Activated CD8-positive, alpha-beta memory T cell treated with anti-CD3 and anti-CD28 coated beads for 36 hours (primary cell): ENCODE data around the gene DTX2. TPM values are rescaled to one million over a fixed set of nuclear protein-coding genes. Genes with fewer than 3 reads are reported as not detected.
"Not testable (repeated sequence)": the region's sequence is repeated elsewhere in the genome, so short reads cannot be mapped to it uniquely, and the experiment has no call there.

Experiments used
- CTCF ChIA-PET: fragments of 350-600 bp; sonication (Branson Sonifier 250); formaldehyde crosslinking; loops from one replicate; lab custom pipeline; 2021; ENCODE audit warnings: antibody characterized with exemption; lab: Charles Lee
- POLR2A ChIA-PET: fragments of 350-600 bp; sonication (Branson Sonifier 250); formaldehyde crosslinking; loops from one replicate; lab custom pipeline; 2021; ENCODE audit warnings: antibody characterized with exemption; lab: Charles Lee
- total RNA-seq, 2 experiments: library from RNA; stranded (reverse); gene quantifications; one replicate each; pipeline ENCODE4 v1.2.3, GENCODE V29; 2021

The DTX2 gene
- total RNA-seq, 2 experiments from 2014 or later = 17.1 to 21.9 TPM

DNA sequence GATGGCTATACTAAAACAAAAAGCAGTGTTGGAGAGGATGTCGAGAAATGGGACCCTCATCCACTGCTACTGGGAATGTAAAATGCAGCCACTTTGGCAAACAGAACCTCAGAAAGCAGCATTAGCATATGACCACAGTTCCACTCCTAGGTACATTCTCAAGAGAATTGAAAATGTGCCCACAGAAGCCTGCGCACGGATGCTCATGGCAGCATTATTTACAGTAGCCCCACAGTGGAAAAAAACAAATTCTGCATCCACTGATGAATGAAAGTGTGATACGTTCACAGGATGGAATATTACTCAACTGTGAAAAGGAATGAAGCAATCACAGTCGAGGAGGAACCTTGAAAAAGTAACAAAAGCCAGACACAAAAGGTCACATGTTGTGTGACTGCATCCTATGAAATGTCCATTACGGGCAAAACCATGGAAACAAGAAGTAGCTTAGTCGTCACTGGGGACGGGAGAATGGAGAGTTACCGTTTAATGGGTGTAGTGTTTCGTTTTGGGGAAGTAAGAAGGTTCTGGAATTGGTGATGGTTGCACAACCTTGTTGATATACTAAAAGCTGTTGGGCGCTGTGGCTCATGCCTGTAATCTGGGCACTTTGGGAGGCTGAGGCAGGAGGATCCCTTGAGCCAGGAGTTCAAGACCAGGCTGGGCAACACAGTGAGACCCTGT is 46.4 kb downstream of the DTX2 start:
- CTCF ChIA-PET = no interaction called here
- POLR2A ChIA-PET = no interaction called here

DNA sequence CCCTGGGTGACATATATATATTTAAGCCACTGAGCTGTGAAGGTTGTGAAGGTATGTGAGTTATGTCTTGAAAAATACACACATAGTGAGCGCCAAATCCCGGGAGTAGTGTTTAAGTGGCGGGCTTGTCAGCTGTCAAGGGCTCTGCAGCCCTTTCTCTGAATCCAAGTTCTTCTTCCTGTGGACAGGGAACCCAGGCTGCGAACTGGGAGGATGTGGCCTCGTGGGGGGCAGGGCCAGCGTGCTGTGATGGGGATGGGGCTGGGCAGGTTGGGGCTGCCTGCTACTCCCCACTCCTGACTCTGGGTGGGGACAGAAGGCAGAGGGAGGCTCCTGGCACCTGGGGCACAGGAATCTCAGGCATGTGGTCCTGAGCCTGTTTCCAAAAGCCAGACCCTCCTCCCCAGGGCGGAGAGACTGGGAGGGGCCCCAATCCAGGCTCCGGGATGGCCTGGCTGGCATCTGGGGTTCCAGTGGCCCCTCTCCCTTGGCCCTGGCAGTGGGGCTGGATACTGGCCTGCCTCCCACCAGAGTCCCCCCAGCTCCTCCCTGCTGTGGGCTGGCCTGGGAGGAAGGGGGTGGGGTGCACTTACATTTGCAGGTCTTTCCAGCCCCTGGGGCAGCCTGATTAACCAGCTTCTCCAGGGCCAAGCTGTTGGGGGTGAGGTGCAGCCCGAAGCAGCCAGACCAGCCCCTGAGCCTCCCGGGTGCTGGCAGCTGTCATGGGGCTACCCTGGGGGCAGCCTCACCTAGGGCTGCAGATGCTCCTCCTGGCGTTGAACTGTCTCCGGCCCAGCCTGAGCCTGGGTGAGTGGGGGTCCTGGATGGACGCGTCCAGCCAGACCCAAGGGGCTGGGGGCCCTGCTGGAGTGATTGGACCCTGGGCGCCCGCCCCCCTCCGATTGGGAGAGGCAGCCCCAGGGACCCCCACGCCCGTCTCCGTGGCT is 48.7 kb downstream of the DTX2 start, which contains the start of gene UPK3B:
TSS of gene UPK3B (plus strand) at position 622 of the 947 bp plus-strand sequence. CDS start at position 723, 101 bp downstream.
- POLR2A ChIA-PET = no interaction called here
- CTCF ChIA-PET = no interaction called here

DNA sequence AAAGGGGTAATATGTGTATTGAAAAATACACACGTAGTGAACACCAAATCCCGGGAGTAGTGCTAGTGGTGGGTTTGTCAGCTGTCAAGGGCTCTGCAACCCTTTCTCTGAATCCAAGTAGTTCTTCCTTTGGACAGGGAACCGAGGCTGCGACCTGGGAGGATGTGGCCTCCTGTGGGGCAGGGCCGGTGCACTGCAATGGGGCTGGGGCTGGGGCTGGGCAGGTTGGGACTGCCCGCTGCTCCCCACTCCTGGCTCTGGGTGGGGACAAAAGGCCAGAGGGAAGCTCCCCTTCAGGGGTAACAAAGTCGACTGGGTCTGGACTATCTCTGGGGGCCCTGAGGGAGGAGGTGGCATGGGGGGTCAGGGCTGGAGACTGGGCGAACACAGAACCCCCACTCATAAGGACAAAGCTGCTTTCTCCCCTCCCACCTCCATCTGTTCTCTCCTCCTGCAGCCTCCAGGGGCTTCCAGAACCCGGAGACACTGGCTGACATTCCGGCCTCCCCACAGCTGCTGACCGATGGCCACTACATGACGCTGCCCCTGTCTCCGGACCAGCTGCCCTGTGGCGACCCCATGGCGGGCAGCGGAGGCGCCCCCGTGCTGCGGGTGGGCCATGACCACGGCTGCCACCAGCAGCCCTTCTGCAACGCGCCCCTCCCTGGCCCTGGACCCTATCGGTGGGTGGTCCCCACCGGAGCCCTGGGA is 49.8 kb downstream of the DTX2 start:
- CTCF ChIA-PET, POLR2A ChIA-PET: not testable (repeated sequence)

DNA sequence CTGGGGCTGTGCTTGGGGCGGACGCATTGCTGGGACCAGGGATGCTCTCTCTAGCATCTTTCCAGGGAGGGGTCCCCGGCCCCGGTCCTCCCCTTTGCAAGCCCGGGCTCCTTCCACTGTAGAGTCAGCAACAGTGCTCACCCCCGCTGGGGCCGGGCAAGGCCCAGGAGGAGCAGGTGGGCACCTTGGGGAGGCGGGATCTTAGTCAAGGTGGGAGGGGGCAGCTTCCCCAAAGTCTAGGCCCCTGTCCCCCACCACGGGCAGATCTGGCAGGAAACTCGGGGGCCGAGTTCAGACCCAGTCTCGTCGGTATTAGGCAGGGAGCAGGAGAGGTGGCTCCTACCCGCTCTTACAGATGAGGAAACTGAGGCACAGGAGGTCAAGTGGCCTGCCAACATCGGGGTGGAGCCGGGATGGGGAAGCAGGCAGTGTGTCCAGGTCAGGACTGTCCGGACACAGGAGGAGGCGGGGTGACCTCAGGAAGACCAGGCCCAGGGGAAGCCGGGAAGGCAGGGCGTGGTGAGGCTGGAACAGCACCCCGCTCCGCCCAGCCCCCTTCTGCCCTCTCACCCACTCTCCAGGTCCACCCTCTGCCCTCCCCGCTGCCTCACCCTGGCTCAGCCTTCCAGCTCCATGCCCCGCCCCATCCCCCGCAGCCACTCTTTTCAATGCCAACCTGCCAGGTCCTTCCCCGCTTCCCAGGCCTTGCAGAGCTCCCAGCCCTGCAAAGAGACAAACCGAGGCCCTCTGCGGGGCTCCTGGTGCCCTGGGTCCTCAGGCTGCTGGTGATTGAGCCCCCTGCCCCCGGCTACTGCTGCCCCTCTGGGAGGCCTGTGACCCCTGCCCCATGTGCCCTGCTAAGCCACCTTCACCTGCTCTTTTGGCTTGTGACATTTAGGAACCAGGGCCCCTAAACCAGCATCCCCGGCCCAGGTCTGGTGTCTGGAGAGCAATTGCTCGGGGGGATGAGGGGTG is 50.7 kb downstream of the DTX2 start:
- CTCF ChIA-PET, POLR2A ChIA-PET: not testable (repeated sequence)

DNA sequence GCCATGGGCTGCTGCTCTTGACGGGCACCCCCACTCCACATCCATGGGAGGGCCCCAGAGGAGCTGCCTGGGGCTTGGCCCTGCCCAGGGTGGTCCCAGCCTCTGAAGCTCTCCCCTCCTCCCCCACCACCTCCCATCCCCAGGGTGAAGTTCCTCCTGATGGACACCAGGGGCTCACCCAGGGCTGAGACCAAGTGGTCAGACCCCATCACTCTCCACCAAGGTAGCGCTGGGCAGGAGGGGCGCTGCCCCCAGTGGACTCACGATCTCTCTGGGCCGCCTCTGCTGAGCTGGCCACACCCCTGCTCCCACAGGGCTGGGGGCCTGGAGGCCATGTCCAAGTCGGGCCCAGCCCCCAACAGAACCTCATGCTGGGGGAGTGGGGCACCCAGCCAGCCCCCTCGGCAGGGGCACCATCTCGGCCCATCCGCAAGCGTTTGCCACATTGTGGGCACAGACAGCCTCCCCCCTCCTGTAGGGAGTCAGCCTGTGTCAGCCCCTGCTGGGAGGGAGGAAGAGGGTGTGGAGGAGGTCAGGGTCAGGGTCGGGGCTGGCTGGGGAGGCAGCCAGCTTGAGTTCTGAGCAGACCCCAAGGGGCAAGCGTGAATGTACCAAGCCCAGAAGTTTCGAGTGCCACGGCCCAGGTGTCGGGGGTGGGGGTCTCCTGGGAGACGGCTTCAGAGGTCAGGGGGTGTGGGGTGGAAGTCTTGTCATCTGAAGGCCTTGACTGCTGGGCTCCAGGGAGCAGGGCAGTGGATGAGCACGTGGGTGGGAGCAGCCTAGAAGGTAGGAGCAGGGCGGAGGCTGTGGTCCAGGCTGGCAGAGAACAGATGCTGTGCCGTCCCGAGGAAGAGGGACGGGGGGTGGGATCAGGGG is 51.7 kb downstream of the DTX2 start:
- POLR2A ChIA-PET = no interaction called here
- CTCF ChIA-PET = no interaction called here

DNA sequence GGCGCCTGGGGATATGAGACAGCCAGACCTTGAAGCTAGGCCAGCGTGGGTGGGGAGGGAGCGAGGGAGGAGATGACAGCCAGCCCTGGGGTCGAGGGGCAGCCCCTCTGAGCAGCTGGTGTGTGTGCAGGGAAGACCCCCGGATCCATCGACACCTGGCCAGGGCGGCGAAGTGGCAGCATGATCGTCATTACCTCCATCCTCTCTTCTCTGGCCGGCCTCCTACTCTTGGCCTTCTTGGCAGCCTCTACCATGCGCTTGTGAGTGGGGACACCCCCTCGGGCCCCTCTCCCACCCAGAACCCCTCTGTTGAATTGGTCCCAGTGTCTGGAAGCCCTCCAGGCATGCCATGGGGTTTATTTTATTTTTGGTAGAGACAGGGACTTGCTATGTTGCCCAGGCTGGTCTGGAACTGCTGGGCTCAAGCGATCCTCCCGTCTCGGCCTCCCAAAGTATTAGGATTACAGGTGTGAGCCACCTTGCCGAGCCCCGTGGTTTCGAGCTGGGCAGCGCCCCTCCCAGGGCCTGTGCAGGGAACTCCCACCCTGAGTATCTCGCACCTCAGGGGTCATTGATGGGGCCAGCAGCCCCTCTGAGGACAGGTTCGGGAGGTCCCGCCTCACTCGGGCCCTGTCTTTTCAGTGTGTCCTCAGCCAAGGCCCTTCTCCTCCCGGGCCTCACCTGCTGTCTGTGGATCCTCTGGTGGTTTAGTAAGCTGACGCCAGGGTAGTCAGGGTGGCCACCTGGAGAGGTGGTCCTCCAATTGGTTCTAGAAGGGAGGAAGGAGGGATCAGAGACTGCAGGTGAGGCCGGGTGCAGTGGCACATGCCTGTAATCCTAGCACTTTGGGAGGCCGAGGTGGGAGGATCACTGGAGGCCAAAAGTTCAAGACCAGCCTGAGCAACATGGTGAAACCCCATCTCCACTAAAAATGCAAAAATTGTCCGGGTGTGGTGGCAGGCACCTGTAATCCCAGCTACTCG is 52.6 kb downstream of the DTX2 start:
- CTCF ChIA-PET = no interaction called here
- POLR2A ChIA-PET = no interaction called here

DNA sequence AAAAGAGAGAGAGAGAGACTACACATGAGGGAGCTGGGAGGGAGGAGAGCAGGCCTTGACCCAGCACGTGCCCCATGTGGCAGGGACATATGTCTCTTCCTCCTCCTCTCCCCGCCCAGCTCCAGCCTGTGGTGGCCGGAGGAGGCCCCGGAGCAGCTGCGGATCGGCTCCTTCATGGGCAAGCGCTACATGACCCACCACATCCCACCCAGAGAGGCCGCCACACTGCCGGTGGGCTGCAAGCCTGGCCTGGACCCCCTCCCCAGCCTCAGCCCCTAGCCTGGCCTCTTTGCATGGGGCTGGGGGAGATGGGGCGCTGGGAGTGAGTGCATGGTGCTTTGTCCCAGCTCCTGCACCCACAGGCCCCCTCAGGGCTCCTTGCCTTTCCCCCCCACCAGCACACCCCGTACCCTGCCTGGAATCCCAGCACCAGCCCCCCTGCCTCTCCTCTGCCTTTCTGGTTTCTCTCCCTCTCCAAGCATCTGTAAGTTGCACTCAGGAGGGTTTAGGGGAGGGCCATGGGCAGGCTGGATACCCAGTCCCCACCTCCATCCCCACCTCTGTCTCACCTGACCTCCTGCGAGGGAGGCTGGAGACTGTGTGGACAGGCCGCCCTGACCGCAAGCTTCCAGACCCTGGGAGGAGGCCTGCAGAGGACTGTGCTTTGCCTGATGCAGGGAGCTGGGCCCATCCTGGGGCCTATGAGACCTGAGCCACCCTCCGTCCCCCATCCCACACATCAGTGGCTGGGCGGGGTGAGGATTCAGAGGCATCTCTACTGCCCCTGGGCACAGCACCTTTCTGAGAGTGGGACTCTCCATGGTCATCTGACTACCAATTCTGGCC is 53.6 kb downstream of the DTX2 start:
- ChIA-PET POLR2A (no interaction called here), CTCF (no interaction called here)

DNA sequence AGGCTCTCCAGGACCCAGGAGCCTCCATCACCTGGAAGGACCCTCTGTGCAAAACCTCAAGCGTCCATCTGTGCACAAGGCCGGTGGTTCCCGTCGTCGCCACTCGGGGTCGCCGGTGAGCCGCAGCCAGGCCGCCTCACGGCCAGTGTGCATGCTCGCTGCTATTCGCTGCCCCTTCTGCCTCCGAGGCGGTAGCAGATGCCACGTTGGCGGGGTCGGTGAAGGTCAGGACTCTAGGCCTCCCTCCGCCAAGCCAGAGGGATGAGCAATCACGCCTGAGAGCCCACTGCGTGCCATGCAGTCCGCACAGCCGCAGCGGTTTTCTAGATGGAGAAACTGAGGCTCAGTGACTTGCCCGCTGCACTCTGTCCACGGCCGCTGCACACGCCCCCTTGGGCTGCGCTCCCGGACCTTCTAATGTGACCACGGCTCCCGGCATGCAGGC is 54.5 kb downstream of the DTX2 start:
- ChIA-PET POLR2A (no interaction called here), CTCF (no interaction called here)

DNA sequence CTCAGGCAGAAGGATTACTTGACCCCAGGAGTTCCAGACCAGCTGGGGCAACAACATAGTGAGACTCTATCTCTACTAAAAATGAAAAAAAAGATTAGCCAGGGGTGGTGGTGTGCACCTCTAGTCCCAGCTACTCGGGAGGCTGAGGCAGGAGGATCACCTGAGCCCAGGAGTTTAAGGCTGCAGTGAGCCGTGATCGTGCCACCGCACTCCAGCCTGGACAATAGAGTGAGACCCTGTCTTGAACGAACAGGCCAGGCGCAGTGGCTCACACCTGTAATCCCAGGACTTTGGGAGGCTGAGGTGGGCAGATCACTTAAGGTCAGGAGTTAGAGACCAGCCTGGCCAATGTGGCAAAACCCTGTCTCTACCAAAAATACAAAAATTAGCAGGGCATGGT is 55.4 kb downstream of the DTX2 start:
- POLR2A ChIA-PET = not testable (repeated sequence)

DNA sequence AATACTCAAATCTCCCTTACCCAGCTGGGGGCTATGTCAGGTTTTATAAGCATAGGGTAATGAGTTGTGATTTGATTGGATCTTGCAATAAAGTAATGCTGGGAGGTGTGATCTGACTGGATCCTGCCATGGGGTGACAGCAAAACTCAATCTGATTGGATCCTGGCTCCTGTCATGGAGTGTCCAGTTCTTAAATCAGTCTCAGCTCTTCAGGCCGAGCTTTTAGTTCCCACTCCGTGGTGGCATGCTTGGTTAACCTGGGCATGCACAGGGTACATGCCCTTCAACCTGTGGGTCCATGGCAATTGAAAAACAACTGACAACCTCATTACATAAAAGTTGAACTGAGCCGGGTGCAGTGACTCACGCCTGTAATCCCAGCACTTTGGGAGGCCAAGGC is 64.7 kb downstream of the DTX2 start:
- POLR2A ChIA-PET, CTCF ChIA-PET: not testable (repeated sequence)

More for the DNA sequence above, 55.4 kb downstream of the DTX2 start:
- CTCF ChIA-PET = not testable (repeated sequence)

DNA sequence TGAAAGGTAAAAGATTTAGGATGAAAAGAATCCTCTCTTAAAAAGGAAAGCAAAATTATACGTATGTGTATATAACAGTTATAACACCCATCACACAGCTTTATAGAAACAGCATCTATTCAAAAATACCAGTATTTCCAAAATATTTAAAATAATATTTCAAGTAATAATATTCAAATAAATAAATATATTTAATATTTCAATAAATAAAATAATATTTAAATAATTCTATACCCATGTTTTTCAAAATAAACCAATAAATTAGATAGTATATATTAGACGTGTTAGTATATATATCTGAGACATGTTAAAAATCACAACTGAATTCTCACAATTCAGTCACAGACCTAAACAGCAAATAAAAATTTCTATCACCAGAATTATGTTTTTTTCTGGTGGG is 70.1 kb downstream of the DTX2 start:
- POLR2A ChIA-PET, CTCF ChIA-PET: not testable (repeated sequence)

DNA sequence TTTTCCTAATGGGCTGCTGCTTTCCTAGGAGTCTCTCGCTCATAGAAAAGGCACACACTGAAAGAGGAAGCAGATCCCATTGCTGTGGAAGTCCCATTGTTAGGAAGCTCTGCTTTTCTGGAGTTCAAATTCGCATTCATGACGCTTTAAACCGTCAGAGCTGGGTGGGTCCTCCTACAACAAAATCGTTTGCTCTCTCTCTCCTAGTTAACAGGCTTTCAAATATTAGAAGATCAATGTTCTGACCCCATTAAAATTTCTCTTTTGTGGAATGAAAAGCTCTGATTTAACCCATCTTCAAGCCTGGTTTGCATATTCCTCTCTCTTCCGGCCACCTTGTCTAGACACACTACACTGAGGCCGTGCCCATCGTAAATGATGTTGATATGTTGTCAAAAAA is 81.7 kb downstream of the DTX2 start, which contains the start of gene SPDYE16:
TSS of gene SPDYE16 (minus strand) at position 101 of the 400 bp plus-strand sequence. CDS start 1,838 bp downstream, outside the sequence.
- CTCF ChIA-PET, POLR2A ChIA-PET: not testable (repeated sequence)

DNA sequence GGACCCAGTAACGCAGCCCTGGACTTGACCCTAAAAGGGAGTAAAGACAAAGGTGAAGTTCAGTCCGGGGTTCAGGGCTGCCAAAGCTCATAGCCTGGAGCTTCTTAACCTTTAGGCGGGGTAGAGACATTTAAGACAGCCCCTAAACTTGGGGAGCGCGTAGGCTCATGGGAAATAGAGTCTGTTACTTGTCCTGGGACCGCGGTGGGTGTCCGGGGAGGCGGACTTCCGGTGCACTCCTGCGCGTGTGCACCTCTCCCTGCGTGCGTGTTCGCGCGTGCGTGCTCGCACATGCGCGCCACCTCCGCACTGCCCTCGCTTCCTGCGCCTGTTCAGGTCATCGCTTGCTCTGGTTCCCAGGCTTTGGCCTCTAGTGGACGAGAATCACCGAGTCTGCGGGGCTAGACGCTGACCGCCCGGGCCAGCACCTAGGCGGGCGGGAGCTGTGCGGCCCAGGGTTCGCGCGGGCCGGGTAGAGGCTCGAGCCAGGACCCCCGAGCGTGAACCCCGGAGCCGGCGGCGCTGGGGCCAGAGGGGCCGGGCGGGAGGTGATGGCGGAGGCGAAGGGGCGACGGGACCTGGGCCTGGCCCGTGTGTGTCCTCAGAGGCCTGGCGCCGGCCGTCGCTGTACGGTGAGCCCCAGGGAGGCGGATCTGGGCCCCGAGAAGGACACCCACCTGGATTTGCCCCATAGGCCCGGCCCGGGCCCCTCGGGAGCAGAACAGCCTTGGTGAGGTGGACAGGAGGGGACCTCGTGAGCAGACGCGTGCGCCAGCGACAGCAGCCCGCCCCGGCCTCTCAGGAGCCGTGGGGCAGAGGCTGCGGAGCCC is 87.7 kb downstream of the DTX2 start:
- POLR2A ChIA-PET, CTCF ChIA-PET: not testable (repeated sequence)

DNA sequence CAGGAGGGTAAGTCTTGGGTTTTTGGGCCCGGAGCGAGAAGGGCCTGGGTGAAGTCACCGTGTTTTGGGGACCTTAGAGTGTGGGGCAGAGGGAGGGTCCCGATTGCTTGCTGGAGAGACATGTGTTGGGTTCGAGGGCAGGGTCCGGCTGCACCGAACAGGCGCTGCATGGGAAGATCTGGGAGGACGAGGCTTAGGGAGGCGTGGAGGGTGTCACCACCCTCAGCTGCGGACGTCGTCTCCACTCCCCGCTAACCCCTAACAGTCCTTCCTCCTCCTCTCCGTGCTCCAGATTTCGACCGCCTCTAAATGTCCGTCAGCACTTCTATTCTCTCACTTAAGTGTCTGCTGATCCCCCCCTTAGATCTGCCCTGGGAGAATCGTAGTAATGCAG is 88.3 kb downstream of the DTX2 start:
- CTCF ChIA-PET = not testable (repeated sequence)

DNA sequence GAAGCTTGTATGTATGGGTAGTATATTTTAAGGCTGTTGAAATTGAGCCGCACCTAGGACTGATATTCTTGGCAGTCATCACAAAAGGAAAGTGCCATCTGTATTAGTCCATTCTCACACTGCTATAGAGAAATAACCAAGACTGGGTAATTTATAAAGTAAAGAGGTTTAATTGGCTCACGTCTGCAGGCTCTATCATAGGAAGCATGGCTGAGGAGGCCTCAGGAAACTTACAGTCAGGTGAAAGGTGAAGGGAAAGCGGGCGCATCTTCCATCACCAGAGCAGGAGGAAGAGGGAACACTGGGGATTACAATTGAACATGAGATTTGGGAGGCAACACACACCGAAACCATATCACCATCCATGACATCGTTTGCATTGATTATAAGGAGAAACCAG is 90.5 kb downstream of the DTX2 start:
- POLR2A ChIA-PET, CTCF ChIA-PET: not testable (repeated sequence)

More for the DNA sequence above, 88.3 kb downstream of the DTX2 start:
- POLR2A ChIA-PET = not testable (repeated sequence)
